ENCODE results near the gene KRT1.

Gene KRT1

DNA sequence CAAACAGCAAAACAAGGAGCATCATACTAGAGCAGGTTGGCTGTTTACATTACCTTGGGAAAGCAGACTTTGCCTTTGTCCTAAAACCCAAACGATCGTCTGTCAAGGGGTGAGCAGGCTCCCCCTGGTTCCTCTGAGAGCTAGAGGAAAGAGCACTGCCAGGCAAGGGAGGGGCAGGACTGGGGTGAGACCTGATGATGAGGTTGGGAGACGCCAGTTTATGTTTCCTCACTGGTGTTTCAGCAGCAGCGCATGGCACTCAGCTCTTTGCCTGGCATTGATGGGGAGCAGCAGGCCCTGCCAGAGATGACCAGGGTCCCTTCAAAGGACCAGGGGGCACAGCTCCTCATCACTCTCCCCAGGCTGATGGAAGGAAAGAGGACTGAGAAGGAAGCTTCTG, 20.3 kb downstream of the KRT1 start:
- no peak for DNase-seq (ENCODE audit: low read depth in 1 of 2, low spot score in 1 of 2)
- TF ChIP-seq, protein P1, sequence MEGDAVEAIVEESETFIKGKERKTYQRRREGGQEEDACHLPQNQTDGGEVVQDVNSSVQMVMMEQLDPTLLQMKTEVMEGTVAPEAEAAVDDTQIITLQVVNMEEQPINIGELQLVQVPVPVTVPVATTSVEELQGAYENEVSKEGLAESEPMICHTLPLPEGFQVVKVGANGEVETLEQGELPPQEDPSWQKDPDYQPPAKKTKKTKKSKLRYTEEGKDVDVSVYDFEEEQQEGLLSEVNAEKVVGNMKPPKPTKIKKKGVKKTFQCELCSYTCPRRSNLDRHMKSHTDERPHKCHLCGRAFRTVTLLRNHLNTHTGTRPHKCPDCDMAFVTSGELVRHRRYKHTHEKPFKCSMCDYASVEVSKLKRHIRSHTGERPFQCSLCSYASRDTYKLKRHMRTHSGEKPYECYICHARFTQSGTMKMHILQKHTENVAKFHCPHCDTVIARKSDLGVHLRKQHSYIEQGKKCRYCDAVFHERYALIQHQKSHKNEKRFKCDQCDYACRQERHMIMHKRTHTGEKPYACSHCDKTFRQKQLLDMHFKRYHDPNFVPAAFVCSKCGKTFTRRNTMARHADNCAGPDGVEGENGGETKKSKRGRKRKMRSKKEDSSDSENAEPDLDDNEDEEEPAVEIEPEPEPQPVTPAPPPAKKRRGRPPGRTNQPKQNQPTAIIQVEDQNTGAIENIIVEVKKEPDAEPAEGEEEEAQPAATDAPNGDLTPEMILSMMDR (IDR thresholded peaks at IDR 0.05; ENCODE audit: insufficient read depth, low read length), result no peak
- TF ChIP-seq POLR2AphosphoS5 (IDR thresholded peaks at IDR 0.05; ENCODE audit: low read depth), result no peak
- TF ChIP-seq, protein P2, sequence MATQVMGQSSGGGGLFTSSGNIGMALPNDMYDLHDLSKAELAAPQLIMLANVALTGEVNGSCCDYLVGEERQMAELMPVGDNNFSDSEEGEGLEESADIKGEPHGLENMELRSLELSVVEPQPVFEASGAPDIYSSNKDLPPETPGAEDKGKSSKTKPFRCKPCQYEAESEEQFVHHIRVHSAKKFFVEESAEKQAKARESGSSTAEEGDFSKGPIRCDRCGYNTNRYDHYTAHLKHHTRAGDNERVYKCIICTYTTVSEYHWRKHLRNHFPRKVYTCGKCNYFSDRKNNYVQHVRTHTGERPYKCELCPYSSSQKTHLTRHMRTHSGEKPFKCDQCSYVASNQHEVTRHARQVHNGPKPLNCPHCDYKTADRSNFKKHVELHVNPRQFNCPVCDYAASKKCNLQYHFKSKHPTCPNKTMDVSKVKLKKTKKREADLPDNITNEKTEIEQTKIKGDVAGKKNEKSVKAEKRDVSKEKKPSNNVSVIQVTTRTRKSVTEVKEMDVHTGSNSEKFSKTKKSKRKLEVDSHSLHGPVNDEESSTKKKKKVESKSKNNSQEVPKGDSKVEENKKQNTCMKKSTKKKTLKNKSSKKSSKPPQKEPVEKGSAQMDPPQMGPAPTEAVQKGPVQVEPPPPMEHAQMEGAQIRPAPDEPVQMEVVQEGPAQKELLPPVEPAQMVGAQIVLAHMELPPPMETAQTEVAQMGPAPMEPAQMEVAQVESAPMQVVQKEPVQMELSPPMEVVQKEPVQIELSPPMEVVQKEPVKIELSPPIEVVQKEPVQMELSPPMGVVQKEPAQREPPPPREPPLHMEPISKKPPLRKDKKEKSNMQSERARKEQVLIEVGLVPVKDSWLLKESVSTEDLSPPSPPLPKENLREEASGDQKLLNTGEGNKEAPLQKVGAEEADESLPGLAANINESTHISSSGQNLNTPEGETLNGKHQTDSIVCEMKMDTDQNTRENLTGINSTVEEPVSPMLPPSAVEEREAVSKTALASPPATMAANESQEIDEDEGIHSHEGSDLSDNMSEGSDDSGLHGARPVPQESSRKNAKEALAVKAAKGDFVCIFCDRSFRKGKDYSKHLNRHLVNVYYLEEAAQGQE (IDR thresholded peaks at IDR 0.05; ENCODE audit: insufficient replicate concordance, low read depth), result no peak
- TF ChIP-seq GABPA (IDR thresholded peaks at IDR 0.05; ENCODE audit: low read depth), result no peak
- TF ChIP-seq SPI1 (IDR thresholded peaks at IDR 0.05; ENCODE audit: borderline replicate concordance, low read depth), result no peak
- no peak overlapping the region for H3K27ac ChIP-seq (replicated peaks)
- no peak overlapping the region for H3K4me3 ChIP-seq (replicated peaks; ENCODE audit: insufficient read depth, low read length)
- peaks cover 2% of the 10 kb centered on the region for H3K27me3 ChIP-seq (ENCODE audit: insufficient read depth, poor library complexity, severe bottlenecking)

DNA sequence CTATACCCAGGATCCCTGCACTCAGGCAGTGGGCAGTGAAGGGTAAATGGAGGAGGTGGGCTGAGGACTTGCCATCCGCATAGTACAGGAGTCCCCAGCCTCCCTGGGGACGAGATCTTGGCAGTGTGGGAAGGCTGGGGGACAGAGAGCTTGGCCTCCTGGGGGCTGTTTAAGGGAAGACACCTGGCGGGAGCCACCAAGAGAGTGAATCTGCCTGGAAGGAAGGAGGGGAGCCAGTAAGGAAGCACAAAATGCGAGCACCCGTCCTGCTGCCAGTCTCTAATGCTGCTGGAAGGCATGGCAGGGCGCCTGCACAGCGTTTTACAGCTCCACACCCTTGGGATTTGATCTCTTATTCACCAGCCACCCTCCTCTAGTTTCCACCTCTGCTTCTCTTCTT, 20.8 kb downstream of the KRT1 start:
- TF ChIP-seq GABPA (IDR thresholded peaks at IDR 0.05; ENCODE audit: low read depth) (no peak), POLR2AphosphoS5 (IDR thresholded peaks at IDR 0.05; ENCODE audit: low read depth) (no peak), SPI1 (IDR thresholded peaks at IDR 0.05; ENCODE audit: borderline replicate concordance, low read depth) (no peak)
- TF ChIP-seq, protein P2 (IDR thresholded peaks at IDR 0.05; ENCODE audit: insufficient replicate concordance, low read depth), result no peak
- TF ChIP-seq, protein P1 (IDR thresholded peaks at IDR 0.05; ENCODE audit: insufficient read depth, low read length), result no peak
- Histone ChIP-seq H3K4me3 (replicated peaks; ENCODE audit: insufficient read depth, low read length) (no peak overlapping the region), H3K27me3 (ENCODE audit: insufficient read depth, poor library complexity, severe bottlenecking) (peaks cover 2% of the 10 kb centered on the region), H3K27ac (replicated peaks) (no peak overlapping the region)
- no peak for DNase-seq (ENCODE audit: low read depth in 1 of 2, low spot score in 1 of 2)

DNA sequence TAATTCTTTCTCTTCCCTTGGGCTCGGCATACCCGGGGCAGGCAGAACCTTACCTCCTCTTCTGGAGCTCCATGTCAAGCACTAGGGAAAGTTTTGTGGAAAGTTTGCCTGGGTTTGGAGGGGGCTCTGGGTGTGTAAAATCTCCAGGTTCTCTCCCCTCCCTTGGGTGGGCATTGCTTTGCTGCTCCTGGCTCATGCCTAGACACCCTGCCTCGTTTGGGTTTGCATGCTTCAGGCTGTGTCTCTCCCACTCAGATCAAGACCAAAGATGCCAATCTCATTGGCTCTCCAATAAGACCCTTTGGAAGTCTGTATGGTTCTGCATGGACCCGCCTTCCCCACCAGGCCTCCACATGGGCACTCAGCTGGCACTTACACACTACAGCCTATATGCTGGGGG, 22.0 kb downstream of the KRT1 start:
- TF ChIP-seq SPI1 (IDR thresholded peaks at IDR 0.05; ENCODE audit: borderline replicate concordance, low read depth), result no peak
- TF ChIP-seq, protein P2 (IDR thresholded peaks at IDR 0.05; ENCODE audit: insufficient replicate concordance, low read depth), result no peak
- H3K27ac ChIP-seq (replicated peaks), result no peak overlapping the region
- H3K4me3 ChIP-seq (replicated peaks; ENCODE audit: insufficient read depth, low read length), result no peak overlapping the region
- no peak for DNase-seq (ENCODE audit: low read depth in 1 of 2, low spot score in 1 of 2)
- H3K27me3 ChIP-seq (ENCODE audit: insufficient read depth, poor library complexity, severe bottlenecking), result no peaks in the 10 kb centered on the region

Measured in HL-60 (cell line).